ES-I3 (cell line): Measurements from ENCODE around the gene SECISBP2L.
A peak's percentile ranks its signal among the peaks of the same experiment; 100 is the strongest.

ENCODE experiments used
- H3K36me3 ChIP-seq: 2 replicates; pipeline ENCODE4 v1.6.1; 2013; ENCODE audit warnings: mild to moderate bottlenecking, low read length, control low read depth, moderate library complexity; ENCODE audit not compliant: insufficient read depth
- H3K4me1 ChIP-seq: 2 replicates; pipeline ENCODE4 v1.6.1; 2013; ENCODE audit warnings: mild to moderate bottlenecking, control low read depth, low read length; ENCODE audit not compliant: insufficient read depth
- H3K9ac ChIP-seq: 2 replicates; pipeline ENCODE4 v1.6.1; 2013; ENCODE audit warnings: low read depth, mild to moderate bottlenecking, low read length, moderate library complexity
- H3K9me3 ChIP-seq: 2 replicates; pipeline ENCODE4 v1.6.1; 2013; ENCODE audit warnings: mild to moderate bottlenecking, low read length, moderate library complexity; ENCODE audit not compliant: control insufficient read depth, insufficient read depth

Gene SECISBP2L

GRCh38 chr15:48996276-48996675 lies 50.0 kb downstream of the SECISBP2L start:
- Histone ChIP-seq H3K36me3 (peaks cover 12% of the 10 kb centered on the region; the same call in 1 of the 2 replicates), H3K9me3 (no peaks in the 10 kb centered on the region)

GRCh38 chr15:48993380-48993779 lies 52.9 kb downstream of the SECISBP2L start:
- Histone ChIP-seq H3K9ac (no peak overlapping the region), H3K9me3 (no peaks in the 10 kb centered on the region), H3K4me1 (no peaks in the 10 kb centered on the region), H3K36me3 (peaks cover 10% of the 10 kb centered on the region; the same call in 1 of the 2 replicates)

More at GRCh38 chr15:48996276-48996675, 50.0 kb downstream of the SECISBP2L start:
- H3K9ac ChIP-seq, result no peak overlapping the region
- H3K4me1 ChIP-seq, result no peaks in the 10 kb centered on the region

GRCh38 chr15:48992545-48992944 lies 53.7 kb downstream of the SECISBP2L start:
- H3K9me3 ChIP-seq, result no peaks in the 10 kb centered on the region
- H3K9ac ChIP-seq, result no peak overlapping the region
- peaks cover 11% of the 10 kb centered on the region; the same call in 1 of the 2 replicates for H3K36me3 ChIP-seq
- no peaks in the 10 kb centered on the region for H3K4me1 ChIP-seq

- no peaks in the 10 kb centered on the region for H3K9me3 ChIP-seq
- no peak overlapping the region for H3K9ac ChIP-seq
- H3K36me3 ChIP-seq, result peaks cover 11% of the 10 kb centered on the region; the same call in 1 of the 2 replicates
- H3K4me1 ChIP-seq, result no peaks in the 10 kb centered on the region
Observed at GRCh38 chr15:48992096-48992495, 54.1 kb downstream of the SECISBP2L start.

GRCh38 chr15:48989170-48989569 lies 57.1 kb downstream of the SECISBP2L start:
- no peaks in the 10 kb centered on the region for H3K4me1 ChIP-seq

GRCh38 chr15:48987142-48987541 lies 59.1 kb downstream of the SECISBP2L start:
- Histone ChIP-seq H3K36me3 (0 out of 2 replicates have a peak, but pooled peaks cover 2% of the 10 kb centered on the region), H3K4me1 (no peaks in the 10 kb centered on the region), H3K9me3 (no peaks in the 10 kb centered on the region), H3K9ac (no peak overlapping the region)

More at GRCh38 chr15:48989170-48989569, 57.1 kb downstream of the SECISBP2L start:
- H3K9me3 ChIP-seq, result no peaks in the 10 kb centered on the region
- no peak overlapping the region for H3K9ac ChIP-seq
- H3K36me3 ChIP-seq, result peaks cover 7% of the 10 kb centered on the region; the same call in 1 of the 2 replicates

- H3K36me3 ChIP-seq, result 0 out of 2 replicates have a peak, but pooled peaks cover 2% of the 10 kb centered on the region
- no peaks in the 10 kb centered on the region for H3K9me3 ChIP-seq
- H3K4me1 ChIP-seq, result no peaks in the 10 kb centered on the region
- no peak overlapping the region for H3K9ac ChIP-seq
Observed at GRCh38 chr15:48986240-48986639, 60.0 kb downstream of the SECISBP2L start.

GRCh38 chr15:48985516-48985915 lies 60.7 kb downstream of the SECISBP2L start:
- Histone ChIP-seq H3K36me3 (0 out of 2 replicates have a peak, but pooled peaks cover 2% of the 10 kb centered on the region), H3K4me1 (no peaks in the 10 kb centered on the region), H3K9me3 (no peaks in the 10 kb centered on the region), H3K9ac (no peak overlapping the region)

GRCh38 chr15:48984811-48985352 lies 61.4 kb downstream of the SECISBP2L start:
- Histone ChIP-seq H3K9me3 (no peaks in the 10 kb centered on the region), H3K4me1 (no peaks in the 10 kb centered on the region), H3K36me3 (0 out of 2 replicates have a peak, but pooled peaks cover 2% of the 10 kb centered on the region), H3K9ac (no peak overlapping the region)

GRCh38 chr15:48984021-48984710 lies 62.1 kb downstream of the SECISBP2L start:
- Histone ChIP-seq H3K36me3 (0 out of 2 replicates have a peak, but pooled peaks cover 2% of the 10 kb centered on the region), H3K9me3 (no peaks in the 10 kb centered on the region), H3K4me1 (no peaks in the 10 kb centered on the region), H3K9ac (no peak overlapping the region)

- no peaks in the 10 kb centered on the region for H3K4me1 ChIP-seq
- H3K9ac ChIP-seq, result no peak overlapping the region
- H3K9me3 ChIP-seq, result no peaks in the 10 kb centered on the region
- H3K36me3 ChIP-seq, result 0 out of 2 replicates have a peak, but pooled peaks cover under 1% of the 10 kb centered on the region
Observed at GRCh38 chr15:48983300-48983699, 62.9 kb downstream of the SECISBP2L start.

GRCh38 chr15:48981941-48982340 lies 64.3 kb downstream of the SECISBP2L start:
- Histone ChIP-seq H3K9ac (no peak overlapping the region), H3K9me3 (no peaks in the 10 kb centered on the region), H3K4me1 (no peaks in the 10 kb centered on the region), H3K36me3 (no peaks in the 10 kb centered on the region)

GRCh38 chr15:48978638-48979037 lies 67.6 kb downstream of the SECISBP2L start:
- Histone ChIP-seq H3K9ac (no peak overlapping the region), H3K9me3 (no peaks in the 10 kb centered on the region), H3K36me3 (no peaks in the 10 kb centered on the region), H3K4me1 (no peaks in the 10 kb centered on the region)

- no peaks in the 10 kb centered on the region for H3K9me3 ChIP-seq
- H3K4me1 ChIP-seq, result no peaks in the 10 kb centered on the region
- H3K9ac ChIP-seq, result peak overlapping the region; percentile 68
- H3K36me3 ChIP-seq, result no peaks in the 10 kb centered on the region
Observed at GRCh38 chr15:48976444-48977088, 69.7 kb downstream of the SECISBP2L start.
